ENCODE data around the gene MAML2. TPM values are rescaled to one million over a fixed set of nuclear protein-coding genes. Genes with fewer than 3 reads are reported as not detected.

Gene MAML2
- total and polyA plus RNA-seq, 2 donors = 7.9 to 25.6 TPM

- 44% methylated on average over 10 of the region's 10 CpGs for WGBS
- no peak for DNase-seq (ENCODE audit: extremely low spot score)
- no peaks in the 10 kb centered on the region for H3K36me3 ChIP-seq (ENCODE audit: insufficient read depth)
- no peaks in the 10 kb centered on the region for H3K4me1 ChIP-seq (ENCODE audit: insufficient read depth)
- peak overlapping the region; percentile 23 for H3K27ac ChIP-seq (ENCODE audit: low read depth)
- H3K4me3 ChIP-seq (ENCODE audit: low read depth, low read length) = no peak overlapping the region
Measured at GRCh38 chr11:96161307-96162089, 181.5 kb downstream of the MAML2 start.

- H3K36me3 ChIP-seq (ENCODE audit: insufficient read depth) = no peaks in the 10 kb centered on the region
- H3K4me1 ChIP-seq (ENCODE audit: insufficient read depth) = no peaks in the 10 kb centered on the region
- DNase-seq (ENCODE audit: extremely low spot score) = no peak
- H3K27ac ChIP-seq (ENCODE audit: low read depth) = no peak overlapping the region
- H3K4me3 ChIP-seq (ENCODE audit: low read depth, low read length) = no peak overlapping the region
- 80% methylated on average over 7 of the region's 7 CpGs for WGBS
Measured at GRCh38 chr11:96160732-96161306, 182.2 kb downstream of the MAML2 start.

GRCh38 chr11:96159968-96160367, 183.0 kb downstream of the MAML2 start:
- no peak overlapping the region for H3K4me3 ChIP-seq (ENCODE audit: low read depth, low read length)
- H3K4me1 ChIP-seq (ENCODE audit: insufficient read depth) = no peaks in the 10 kb centered on the region
- no peaks in the 10 kb centered on the region for H3K36me3 ChIP-seq (ENCODE audit: insufficient read depth)
- no peak for DNase-seq (ENCODE audit: extremely low spot score)
- 59% methylated on average over 6 of the region's 6 CpGs for WGBS
- H3K27ac ChIP-seq (ENCODE audit: low read depth) = no peak overlapping the region

GRCh38 chr11:96158126-96158525, 184.9 kb downstream of the MAML2 start:
- Histone ChIP-seq H3K36me3 (ENCODE audit: insufficient read depth) (no peaks in the 10 kb centered on the region), H3K27ac (ENCODE audit: low read depth) (no peak overlapping the region), H3K4me1 (ENCODE audit: insufficient read depth) (no peaks in the 10 kb centered on the region), H3K4me3 (ENCODE audit: low read depth, low read length) (no peak overlapping the region)
- DNase-seq (ENCODE audit: extremely low spot score) = no peak
- 67% methylated on average over 1 of the region's 1 CpG for WGBS

GRCh38 chr11:96157517-96157873, 185.5 kb downstream of the MAML2 start:
- no peaks in the 10 kb centered on the region for H3K4me1 ChIP-seq (ENCODE audit: insufficient read depth)
- no peak for DNase-seq (ENCODE audit: extremely low spot score)
- peak overlapping the region; percentile 2 for H3K27ac ChIP-seq (ENCODE audit: low read depth)
- no peak overlapping the region for H3K4me3 ChIP-seq (ENCODE audit: low read depth, low read length)
- H3K36me3 ChIP-seq (ENCODE audit: insufficient read depth) = no peaks in the 10 kb centered on the region

GRCh38 chr11:96156379-96156722, 186.6 kb downstream of the MAML2 start:
- Histone ChIP-seq H3K4me1 (ENCODE audit: insufficient read depth) (no peaks in the 10 kb centered on the region), H3K36me3 (ENCODE audit: insufficient read depth) (no peaks in the 10 kb centered on the region)
- WGBS = 52% methylated on average over 3 of the region's 3 CpGs

GRCh38 chr11:96155627-96156378, 187.2 kb downstream of the MAML2 start:
- H3K4me3 ChIP-seq (ENCODE audit: low read depth, low read length) = no peak overlapping the region

More at GRCh38 chr11:96156379-96156722, 186.6 kb downstream of the MAML2 start:
- peak overlapping the region; percentile 73 for H3K27ac ChIP-seq (ENCODE audit: low read depth)
- no peak overlapping the region for H3K4me3 ChIP-seq (ENCODE audit: low read depth, low read length)
- DNase-seq (ENCODE audit: extremely low spot score) = no peak

GRCh38 chr11:96154802-96155520, 188.0 kb downstream of the MAML2 start:
- Histone ChIP-seq H3K36me3 (ENCODE audit: insufficient read depth) (no peaks in the 10 kb centered on the region), H3K27ac (ENCODE audit: low read depth) (peak overlapping the region; percentile 70), H3K4me3 (ENCODE audit: low read depth, low read length) (no peak overlapping the region), H3K4me1 (ENCODE audit: insufficient read depth) (no peaks in the 10 kb centered on the region)
- no peak for DNase-seq (ENCODE audit: extremely low spot score)
- 60% methylated on average over 7 of the region's 7 CpGs for WGBS

More at GRCh38 chr11:96155627-96156378, 187.2 kb downstream of the MAML2 start:
- Histone ChIP-seq H3K36me3 (ENCODE audit: insufficient read depth) (no peaks in the 10 kb centered on the region), H3K27ac (ENCODE audit: low read depth) (peak overlapping the region; percentile 73), H3K4me1 (ENCODE audit: insufficient read depth) (no peaks in the 10 kb centered on the region)
- 35% methylated on average over 9 of the region's 9 CpGs for WGBS
- DNase-seq (ENCODE audit: extremely low spot score) = no peak

GRCh38 chr11:96152623-96153022, 190.4 kb downstream of the MAML2 start:
- 85% methylated on average over 1 of the region's 1 CpG for WGBS
- H3K27ac ChIP-seq (ENCODE audit: low read depth) = no peak overlapping the region
- H3K4me1 ChIP-seq (ENCODE audit: insufficient read depth) = no peaks in the 10 kb centered on the region

GRCh38 chr11:96151501-96151900, 191.5 kb downstream of the MAML2 start:
- Histone ChIP-seq H3K27ac (ENCODE audit: low read depth) (no peak overlapping the region), H3K36me3 (ENCODE audit: insufficient read depth) (peaks cover 2% of the 10 kb centered on the region), H3K4me3 (ENCODE audit: low read depth, low read length) (no peak overlapping the region), H3K4me1 (ENCODE audit: insufficient read depth) (no peaks in the 10 kb centered on the region)
- WGBS = 90% methylated on average over 3 of the region's 3 CpGs
- no peak for DNase-seq (ENCODE audit: extremely low spot score)

More at GRCh38 chr11:96152623-96153022, 190.4 kb downstream of the MAML2 start:
- Histone ChIP-seq H3K36me3 (ENCODE audit: insufficient read depth) (peaks cover 2% of the 10 kb centered on the region), H3K4me3 (ENCODE audit: low read depth, low read length) (no peak overlapping the region)
- no peak for DNase-seq (ENCODE audit: extremely low spot score)

- Histone ChIP-seq H3K4me3 (ENCODE audit: low read depth, low read length) (no peak overlapping the region), H3K4me1 (ENCODE audit: insufficient read depth) (no peaks in the 10 kb centered on the region), H3K36me3 (ENCODE audit: insufficient read depth) (peaks cover 2% of the 10 kb centered on the region), H3K27ac (ENCODE audit: low read depth) (no peak overlapping the region)
- no peak for DNase-seq (ENCODE audit: extremely low spot score)
- WGBS = 85% methylated on average over 4 of the region's 4 CpGs
Measured at GRCh38 chr11:96150609-96151008, 192.4 kb downstream of the MAML2 start.

- Histone ChIP-seq H3K36me3 (ENCODE audit: insufficient read depth) (peaks cover 2% of the 10 kb centered on the region), H3K4me3 (ENCODE audit: low read depth, low read length) (no peak overlapping the region), H3K27ac (ENCODE audit: low read depth) (no peak overlapping the region), H3K4me1 (ENCODE audit: insufficient read depth) (no peaks in the 10 kb centered on the region)
- DNase-seq (ENCODE audit: extremely low spot score) = no peak
- 75% methylated on average over 7 of the region's 7 CpGs for WGBS
Measured at GRCh38 chr11:96149743-96150555, 193.0 kb downstream of the MAML2 start.

Measured in urinary bladder (tissue), 4 donors.